NAMALWA (cell line): ENCODE measurements around the gene CLDN15.
"Not testable (repeated sequence)": the region's sequence is repeated elsewhere in the genome, so short reads cannot be mapped to it uniquely, and the experiment has no call there.

Experiments used
- DNase-seq: peaks from one replicate; pipeline ENCODE4 v3.0.0-alpha.2; 2015; ENCODE audit warnings: low spot score

CLDN15 gene

GRCh38 chr7:101222275-101222830 lies 15.2 kb downstream of the CLDN15 start:
- no peak for DNase-seq

DNA sequence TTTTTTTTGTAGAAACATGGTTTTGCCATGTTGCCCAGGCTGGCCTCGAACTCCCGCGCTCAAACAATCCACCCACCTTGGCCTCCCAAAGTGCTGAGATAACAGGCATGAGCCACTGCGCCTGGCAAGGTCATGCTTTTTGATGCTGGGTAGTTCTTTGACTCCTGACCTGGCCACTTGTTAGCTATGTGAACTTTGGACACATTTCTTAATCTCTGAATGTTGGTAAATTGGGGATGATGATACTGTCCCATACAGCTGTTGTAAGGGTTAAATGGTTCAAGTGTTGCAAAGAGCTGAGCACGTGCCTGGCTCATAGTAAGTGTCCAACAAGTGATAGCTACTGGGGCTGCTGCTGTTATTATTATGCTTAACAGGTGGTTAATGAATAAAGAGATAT lies 17.3 kb downstream of the CLDN15 start:
- no peak for DNase-seq

- peak; percentile 56 for DNase-seq
Observed at GRCh38 chr7:101218236-101219125, 19.1 kb downstream of the CLDN15 start.

DNA sequence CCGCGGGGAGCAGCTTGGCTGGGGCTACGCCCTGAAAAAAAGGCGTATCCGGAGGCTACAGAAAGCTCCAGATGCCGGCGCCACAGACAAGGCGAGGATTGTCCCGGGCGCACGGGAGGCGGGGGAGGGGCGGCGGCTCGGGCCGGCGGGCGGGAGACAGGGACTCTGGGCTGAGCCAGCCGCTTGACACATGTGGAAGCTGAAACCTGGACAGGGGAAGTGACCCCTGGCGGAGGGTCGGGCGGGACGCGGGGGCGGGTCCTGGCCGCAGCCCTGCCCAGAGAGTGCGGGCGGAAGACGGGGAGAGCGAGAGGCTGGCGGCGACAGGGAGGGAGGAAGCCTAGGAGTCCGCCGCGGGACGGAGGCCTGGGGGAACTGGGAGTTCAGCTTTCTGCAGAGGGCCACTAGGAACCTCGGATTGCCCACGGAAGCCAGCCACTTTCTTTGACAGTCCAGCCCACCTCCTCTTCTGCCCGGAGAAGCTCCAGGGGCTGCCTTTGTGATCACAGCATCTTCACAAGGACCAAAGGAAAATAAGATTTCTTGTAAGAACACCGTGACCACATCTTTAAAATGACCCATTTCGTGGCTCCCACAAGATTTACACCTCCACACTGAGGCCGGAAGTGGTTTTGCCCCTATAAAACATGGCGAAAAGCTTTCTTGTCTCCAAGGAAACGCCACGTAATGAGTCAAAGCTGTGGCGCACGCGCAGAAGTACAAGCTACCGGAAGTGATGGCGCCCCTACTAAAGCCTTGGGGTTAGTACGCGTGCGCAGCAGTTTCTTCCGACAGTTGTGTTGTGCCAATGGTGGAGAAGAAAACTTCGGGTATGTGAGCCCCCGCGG lies 20.0 kb downstream of the CLDN15 start, which contains the start of the genes PLOD3 and ZNHIT1:
PLOD3 (minus strand) TSS at position 194 of the 848 bp plus-strand sequence. CDS start 307 bp downstream, outside the sequence.
ZNHIT1 (plus strand) TSS at position 778 of the 848 bp plus-strand sequence; CDS start at position 809, 31 bp downstream.
- DNase-seq = peak; percentile 100

DNA sequence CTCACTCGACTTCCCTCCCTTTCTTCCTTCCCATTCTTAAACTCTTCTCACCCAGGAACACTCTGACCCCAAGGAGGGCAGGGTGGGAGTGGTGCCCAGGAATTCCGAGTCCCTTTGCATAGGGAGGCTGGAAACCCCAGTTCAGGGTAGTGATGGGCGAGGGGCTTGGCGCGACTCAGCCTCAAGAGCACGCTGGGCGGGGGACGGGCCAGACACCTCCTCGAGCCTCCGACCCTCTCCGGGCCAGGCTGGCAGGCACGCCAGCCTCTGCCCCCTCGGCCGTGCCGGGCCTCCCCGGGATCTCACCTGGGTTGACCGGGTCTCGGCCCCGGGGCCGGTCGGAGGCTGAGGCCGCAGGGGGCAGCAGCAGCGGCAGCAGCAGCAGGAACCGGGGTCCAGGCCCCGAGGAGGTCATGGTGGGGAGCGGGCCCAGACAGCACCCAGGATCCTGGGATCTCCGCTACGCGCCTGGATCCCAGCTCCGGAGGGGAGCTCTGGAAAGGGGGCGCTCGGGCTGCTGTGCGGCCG lies 20.7 kb downstream of the CLDN15 start:
- no peak for DNase-seq

DNA sequence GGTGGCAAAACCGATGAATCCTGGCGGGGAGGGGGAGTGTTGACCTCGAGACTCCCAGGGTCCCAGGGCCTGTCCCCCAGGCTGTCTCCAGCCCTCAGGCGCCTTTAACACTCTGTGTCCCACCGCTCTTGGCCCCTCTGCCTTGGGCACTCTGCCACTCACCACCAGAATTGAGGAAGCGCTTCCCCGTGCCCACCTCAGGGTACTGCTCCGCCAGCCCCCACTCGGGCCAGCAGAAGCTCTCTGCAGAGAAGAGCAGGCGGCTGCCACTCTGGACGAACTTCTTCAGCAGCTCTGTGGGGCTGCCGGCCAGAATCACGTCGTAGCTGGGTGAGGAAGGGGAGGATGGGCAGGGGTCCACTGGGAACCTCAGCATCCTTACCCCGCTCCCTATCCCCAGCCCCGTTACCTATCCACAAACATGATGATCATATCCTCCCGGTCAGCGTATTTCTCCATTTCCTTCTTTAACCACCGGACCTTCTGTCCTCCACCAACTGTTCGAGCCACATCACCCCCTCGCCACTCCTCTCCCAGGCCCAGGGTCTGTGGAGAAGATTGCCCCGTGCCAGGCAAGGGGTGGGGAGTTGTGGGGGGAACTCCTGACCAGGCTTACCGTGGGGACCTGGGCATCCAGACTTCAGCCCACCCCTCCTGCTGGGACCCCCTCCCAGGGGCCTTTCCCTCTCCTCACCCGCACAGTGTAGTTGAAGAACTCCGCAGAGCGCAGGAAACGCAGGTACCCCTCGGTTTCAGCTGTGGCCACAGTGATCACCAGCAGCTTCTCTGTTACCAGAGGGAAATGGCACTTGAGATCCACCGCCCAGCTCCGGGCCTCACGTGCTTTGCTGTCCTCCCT lies 21.4 kb downstream of the CLDN15 start:
- DNase-seq = no peak

DNA sequence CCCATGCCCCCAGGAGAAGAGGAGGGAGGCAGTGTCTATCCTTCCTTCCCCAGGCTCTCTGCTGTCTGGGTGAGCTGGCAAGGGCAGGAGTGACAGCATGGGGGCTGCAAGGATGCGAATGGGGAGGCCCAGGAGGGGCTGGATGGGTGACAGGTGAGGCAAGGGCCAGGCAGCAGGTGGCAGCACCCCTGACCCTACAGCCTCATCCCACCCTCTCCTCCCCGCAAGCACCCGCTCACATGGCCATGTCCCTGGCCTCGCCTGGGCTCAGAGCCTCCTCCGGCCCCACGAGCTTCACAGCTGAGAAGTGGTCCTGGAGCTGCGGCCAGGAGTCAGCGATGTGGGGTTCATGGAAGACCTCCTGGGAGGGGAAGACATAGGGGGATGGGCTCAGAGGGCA lies 25.6 kb downstream of the CLDN15 start:
- DNase-seq = no peak

DNA sequence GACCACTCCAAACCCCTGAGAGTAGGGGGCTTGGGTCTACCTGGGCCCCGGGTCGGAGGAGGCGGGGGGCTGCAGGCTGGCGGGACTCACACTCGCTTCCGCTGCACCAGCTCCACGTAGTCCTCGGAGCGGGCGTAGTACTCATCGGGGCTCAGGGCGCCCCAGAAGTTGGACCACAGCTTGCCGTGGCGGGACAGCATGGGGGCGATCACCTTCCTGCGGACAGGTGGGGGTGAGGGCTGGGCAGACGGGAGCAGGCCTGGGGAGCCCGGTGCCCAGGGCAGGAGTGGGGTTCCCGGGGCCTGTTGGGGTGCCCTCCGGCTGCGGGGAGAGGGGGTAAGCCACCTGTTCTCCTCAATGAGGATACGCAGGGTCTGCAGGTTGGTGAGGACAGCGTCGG lies 26.1 kb downstream of the CLDN15 start:
- DNase-seq = no peak

- no peak for DNase-seq
Observed at GRCh38 chr7:101210143-101210542, 27.5 kb downstream of the CLDN15 start.

GRCh38 chr7:101208794-101209193 lies 28.8 kb downstream of the CLDN15 start:
- no peak for DNase-seq

GRCh38 chr7:101207459-101207858 lies 30.1 kb downstream of the CLDN15 start:
- DNase-seq = no peak

DNA sequence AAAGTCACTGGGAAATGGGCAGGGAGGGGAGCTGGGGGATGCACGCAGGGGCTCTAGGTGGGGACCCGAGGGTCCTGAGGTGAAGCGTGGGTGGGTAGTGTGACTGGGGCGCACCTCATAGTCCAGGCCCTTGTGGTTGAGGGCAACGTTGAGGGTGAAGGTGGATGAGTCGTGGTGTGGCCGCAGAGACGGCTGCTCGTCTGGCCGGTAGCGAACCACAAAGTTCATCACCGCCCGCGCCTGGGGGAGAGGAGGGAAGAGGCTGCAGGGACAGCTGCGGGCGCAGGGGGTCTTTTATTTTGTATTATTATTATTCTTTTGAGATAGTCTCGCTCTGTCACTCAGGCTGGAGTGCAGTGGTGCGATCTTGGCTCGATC lies 30.9 kb downstream of the CLDN15 start:
- DNase-seq = no peak

DNA sequence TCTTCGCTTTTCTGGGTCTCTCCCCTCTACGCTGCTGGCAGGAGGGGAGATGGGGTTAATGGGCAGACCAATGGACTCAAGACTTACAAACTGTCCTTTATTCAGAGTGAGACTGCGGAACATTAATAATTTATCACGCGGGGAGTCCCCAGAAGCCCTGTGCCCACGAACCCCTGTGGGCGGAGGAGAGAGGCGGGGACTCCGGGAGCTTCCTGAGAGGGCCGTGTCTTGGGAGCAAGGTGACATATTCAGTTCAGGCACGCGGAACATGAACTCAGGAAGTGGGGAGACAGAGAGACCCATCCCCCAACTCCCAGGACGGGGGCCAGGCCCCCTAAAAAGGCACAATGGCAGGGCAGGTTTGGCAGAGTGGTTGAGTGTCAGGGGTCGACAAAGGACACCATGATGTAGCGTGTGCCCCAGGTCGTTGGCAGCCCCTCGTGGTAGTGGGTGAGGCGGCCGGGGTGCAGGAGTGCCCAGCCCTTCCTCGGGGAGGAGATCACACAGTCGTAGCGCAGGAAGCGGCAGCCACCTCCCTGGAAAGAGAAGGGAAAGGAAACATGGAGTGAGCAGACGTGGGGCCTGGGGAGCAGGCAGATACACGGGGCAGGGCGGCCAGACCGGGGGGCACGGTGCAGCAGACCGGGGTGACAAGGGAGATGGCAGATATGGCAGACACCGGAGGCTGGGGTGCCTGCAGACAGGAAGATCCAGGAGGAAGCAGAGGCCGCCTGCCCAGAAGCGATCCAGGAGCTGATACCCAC lies 31.5 kb downstream of the CLDN15 start:
- no peak for DNase-seq

- not testable (repeated sequence) for DNase-seq
Observed at GRCh38 chr7:101203740-101204738, 33.6 kb downstream of the CLDN15 start.

- DNase-seq = no peak
Observed at GRCh38 chr7:101202603-101202918, 35.0 kb downstream of the CLDN15 start.

GRCh38 chr7:101201695-101202602 lies 35.7 kb downstream of the CLDN15 start:
- no peak for DNase-seq

- DNase-seq = no peak
Observed at GRCh38 chr7:101200862-101201599, 36.6 kb downstream of the CLDN15 start, which contains the start of gene MOGAT3. Gene MOGAT3, minus strand, starts transcription at chr7:101201036. Its CDS starts 182 bp downstream, at chr7:101200854.

DNA sequence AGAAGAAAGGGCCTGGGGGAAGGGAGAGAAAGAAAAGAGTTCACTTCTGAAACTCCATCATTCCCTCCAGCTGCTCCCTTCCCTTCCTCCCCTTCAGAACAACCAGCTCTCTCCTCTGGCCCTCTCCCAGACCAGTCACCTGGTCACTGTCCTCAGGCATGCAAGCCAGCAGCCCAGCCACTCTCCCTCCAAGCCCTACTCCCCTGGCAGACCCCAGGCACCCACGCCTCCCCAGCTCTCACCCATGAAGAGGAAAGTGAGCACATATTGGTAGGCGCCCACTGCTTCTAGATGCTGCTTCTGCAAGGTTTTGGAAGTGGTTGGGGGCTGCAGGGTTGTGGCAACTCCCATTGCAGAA lies 37.1 kb downstream of the CLDN15 start:
- no peak for DNase-seq
